ENCODE measurements around the gene CEP85. TPM values are rescaled to one million over a fixed set of nuclear protein-coding genes. Genes with fewer than 3 reads are reported as not detected.

The CEP85 gene
- total RNA-seq, 2 experiments from 2014 or later = 47.1 to 55.2 TPM

- H3K4me3 ChIP-seq (ENCODE audit: low read depth, low read length, poor library complexity, severe bottlenecking) = peak overlapping the region; percentile 93
- H3K4me2 ChIP-seq (ENCODE audit: low read length) = peak overlapping the region; percentile 95
- H3K9me2 ChIP-seq (ENCODE audit: insufficient read depth, low read length) = no peaks in the 10 kb centered on the region
- intact Hi-C loops (cut with micrococcal nuclease; ENCODE audit: unreplicated experiment) = loop anchor here (10.0 kb wide), 1 partner anchor 228 kb away; no protein-coding TSS in a partner anchor
- no peak overlapping the region for H2AFZ ChIP-seq (ENCODE audit: low read length)
- ChIA-PET POLR2A (interaction anchor here (0.6 to 11.7 kb wide), 4 partner anchors 9 to 41 kb away, joined by 3 to 273 read pairs (median 38); partner anchors contain the start of gene UBXN11), CTCF (ENCODE audit: unreplicated experiment) (interaction anchor here (1.0 to 3.2 kb wide), 3 partner anchors 25 to 30 kb away, joined by 3 to 30 read pairs (median 3); no protein-coding TSS in a partner anchor)
- H4K20me1 ChIP-seq (ENCODE audit: insufficient read depth, low read length) = no peaks in the 10 kb centered on the region
- no TSS peak for BruUV-seq (replicated peaks)
- TF ChIP-seq CTCF (conservative IDR thresholded peaks at IDR 0.05; ENCODE audit: low read length) (no peak), EZH2phosphoT487 (IDR thresholded peaks at IDR 0.05; ENCODE audit: borderline replicate concordance, low read depth, low read length) (no peak)
- peak overlapping the region; percentile 91 for H3K27ac ChIP-seq (ENCODE audit: low read depth, low read length, poor library complexity, severe bottlenecking)
- H3K9me3 ChIP-seq (ENCODE audit: low read length) = no peaks in the 10 kb centered on the region
- peaks cover 77% of the 10 kb centered on the region for H3K4me1 ChIP-seq (ENCODE audit: insufficient read depth, low read length, poor library complexity, severe bottlenecking)
- DNase-seq (ENCODE audit: low spot score) = no peak
- peaks cover 29% of the 10 kb centered on the region for H3K36me3 ChIP-seq (ENCODE audit: insufficient read depth, low read length)
- H3K79me2 ChIP-seq (ENCODE audit: insufficient read depth, low read depth, low read length) = peaks cover 35% of the 10 kb centered on the region
Measured at GRCh38 chr1:26317146-26317545, 83.1 kb downstream of the CEP85 start.

GRCh38 chr1:26317612-26318337 lies 83.8 kb downstream of the CEP85 start, which contains the start of gene CD52:
Gene CD52 (plus strand): TSS chr1:26317958. CDS start chr1:26318018, 60 bp downstream.
- CTCF ChIA-PET (ENCODE audit: unreplicated experiment) = interaction anchor here (0.6 to 3.2 kb wide), 7 partner anchors 10 to 33 kb away, joined by 3 to 30 read pairs (median 3); partner anchors contain the start of gene UBXN11
- Histone ChIP-seq H3K9me3 (ENCODE audit: low read length) (no peaks in the 10 kb centered on the region), H3K27ac (ENCODE audit: low read depth, low read length, poor library complexity, severe bottlenecking) (peak within 1 kb of the TSS; percentile 91), H2AFZ (ENCODE audit: low read length) (no peak within 1 kb of the TSS), H4K20me1 (ENCODE audit: insufficient read depth, low read length) (no peaks in the 10 kb centered on the region), H3K4me3 (ENCODE audit: low read depth, low read length, poor library complexity, severe bottlenecking) (peak within 1 kb of the TSS; percentile 93), H3K79me2 (ENCODE audit: insufficient read depth, low read depth, low read length) (peaks cover 35% of the 10 kb centered on the region), H3K4me1 (ENCODE audit: insufficient read depth, low read length, poor library complexity, severe bottlenecking) (peaks cover 82% of the 10 kb centered on the region), H3K36me3 (ENCODE audit: insufficient read depth, low read length) (peaks cover 35% of the 10 kb centered on the region), H3K4me2 (ENCODE audit: low read length) (peak within 1 kb of the TSS; percentile 95), H3K9me2 (ENCODE audit: insufficient read depth, low read length) (no peaks in the 10 kb centered on the region)
- no peak for TF ChIP-seq EZH2phosphoT487 (IDR thresholded peaks at IDR 0.05; ENCODE audit: borderline replicate concordance, low read depth, low read length)
- TF ChIP-seq CTCF (conservative IDR thresholded peaks at IDR 0.05; ENCODE audit: low read length) = no peak
- DNase-seq (ENCODE audit: low spot score) = peak; percentile 87
- BruUV-seq (replicated peaks) = TSS peak; percentile 77
- intact Hi-C loops (cut with micrococcal nuclease; ENCODE audit: unreplicated experiment) = loop anchor here (10.0 kb wide), 1 partner anchor 227 kb away; no protein-coding TSS in a partner anchor
- POLR2A ChIA-PET = interaction anchor here (0.6 to 11.7 kb wide), 7 partner anchors 9 to 29 kb away, joined by 3 to 273 read pairs (median 3); partner anchors contain the start of gene UBXN11
